ENCODE measurements around the gene GPR17. TPM values are rescaled to one million over a fixed set of nuclear protein-coding genes. Genes with fewer than 3 reads are reported as not detected.

Gene GPR17
- total and polyA plus RNA-seq, 2 experiments from 2014 or later: not detected

DNA sequence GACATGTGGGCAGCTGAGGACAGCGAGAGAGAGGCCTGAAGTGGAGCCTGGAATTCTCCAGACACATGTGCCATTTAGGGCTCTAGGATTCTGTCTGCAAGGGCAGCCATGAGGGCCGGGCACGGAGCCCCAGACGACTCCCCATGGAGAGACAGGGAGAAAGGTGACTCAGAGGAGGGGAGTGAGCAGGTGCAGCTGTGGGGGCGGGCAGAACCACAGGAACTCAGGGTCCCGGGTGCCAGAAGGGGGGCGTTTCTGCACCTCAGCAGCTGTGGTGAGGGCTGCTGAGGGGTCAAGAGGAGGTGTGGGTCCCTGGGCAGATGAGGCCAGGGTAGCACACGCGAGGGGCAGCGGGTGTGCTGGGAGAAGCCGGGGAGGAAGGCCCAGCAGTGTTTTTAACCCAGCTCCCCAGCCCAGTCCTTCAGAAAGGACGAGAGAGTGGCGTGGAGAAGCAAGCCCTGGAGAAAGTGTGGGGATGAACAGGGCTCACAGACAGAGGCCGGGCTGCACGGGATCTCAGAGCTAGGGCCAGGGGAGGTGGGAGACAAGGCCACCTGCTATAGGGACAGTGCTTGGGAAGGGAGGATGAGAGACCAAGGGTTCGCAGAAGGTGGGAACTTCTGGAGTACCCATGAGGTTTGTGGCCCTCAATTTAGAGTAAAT is 7.6 kb downstream of the GPR17 start:
- Histone ChIP-seq H3K9me2 (ENCODE audit: insufficient read depth) (no peaks in the 10 kb centered on the region), H4K20me1 (replicated peaks; ENCODE audit: insufficient read depth) (no peaks in the 10 kb centered on the region; the same call in 1 of the 2 replicates), H2AFZ (no peak overlapping the region), H3K4me3 (no peak overlapping the region), H3F3A (replicated peaks; ENCODE audit: low read depth) (no peaks in the 10 kb centered on the region), H3K4me2 (no peak overlapping the region), H3K27ac (ENCODE audit: low read depth) (no peak overlapping the region), H3K4me1 (ENCODE audit: insufficient read depth) (no peaks in the 10 kb centered on the region), H3K27me3 (ENCODE audit: insufficient read depth) (no peaks in the 10 kb centered on the region), H3K79me2 (replicated peaks; ENCODE audit: insufficient read depth) (no peaks in the 10 kb centered on the region), H3K36me3 (ENCODE audit: insufficient read depth) (no peaks in the 10 kb centered on the region)
- TF ChIP-seq, protein P1, sequence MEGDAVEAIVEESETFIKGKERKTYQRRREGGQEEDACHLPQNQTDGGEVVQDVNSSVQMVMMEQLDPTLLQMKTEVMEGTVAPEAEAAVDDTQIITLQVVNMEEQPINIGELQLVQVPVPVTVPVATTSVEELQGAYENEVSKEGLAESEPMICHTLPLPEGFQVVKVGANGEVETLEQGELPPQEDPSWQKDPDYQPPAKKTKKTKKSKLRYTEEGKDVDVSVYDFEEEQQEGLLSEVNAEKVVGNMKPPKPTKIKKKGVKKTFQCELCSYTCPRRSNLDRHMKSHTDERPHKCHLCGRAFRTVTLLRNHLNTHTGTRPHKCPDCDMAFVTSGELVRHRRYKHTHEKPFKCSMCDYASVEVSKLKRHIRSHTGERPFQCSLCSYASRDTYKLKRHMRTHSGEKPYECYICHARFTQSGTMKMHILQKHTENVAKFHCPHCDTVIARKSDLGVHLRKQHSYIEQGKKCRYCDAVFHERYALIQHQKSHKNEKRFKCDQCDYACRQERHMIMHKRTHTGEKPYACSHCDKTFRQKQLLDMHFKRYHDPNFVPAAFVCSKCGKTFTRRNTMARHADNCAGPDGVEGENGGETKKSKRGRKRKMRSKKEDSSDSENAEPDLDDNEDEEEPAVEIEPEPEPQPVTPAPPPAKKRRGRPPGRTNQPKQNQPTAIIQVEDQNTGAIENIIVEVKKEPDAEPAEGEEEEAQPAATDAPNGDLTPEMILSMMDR (conservative IDR thresholded peaks at IDR 0.05; ENCODE audit: low read depth in 2 of 2): no peak
- TF ChIP-seq CREB1 (CRISPR knock-in tag; IDR thresholded peaks at IDR 0.05; ENCODE audit: low read depth) (no peak), POLR2AphosphoS5 (IDR thresholded peaks at IDR 0.05; ENCODE audit: low read depth) (no peak), EZH2 (IDR thresholded peaks at IDR 0.05; ENCODE audit: low read depth, unreplicated experiment) (no peak), EZH2phosphoT487 (IDR thresholded peaks at IDR 0.05; ENCODE audit: unreplicated experiment) (no peak), NANOG (IDR thresholded peaks at IDR 0.05; ENCODE audit: borderline replicate concordance) (no peak), STAT1 (IDR thresholded peaks at IDR 0.05; ENCODE audit: unreplicated experiment) (no peak), JUNB (IDR thresholded peaks at IDR 0.05; ENCODE audit: unreplicated experiment) (no peak), ZNF114 (CRISPR knock-in tag; IDR thresholded peaks at IDR 0.05) (no peak), ZNF331 (CRISPR knock-in tag; IDR thresholded peaks at IDR 0.05; ENCODE audit: low read depth) (no peak)
- TF ChIP-seq, protein P2, sequence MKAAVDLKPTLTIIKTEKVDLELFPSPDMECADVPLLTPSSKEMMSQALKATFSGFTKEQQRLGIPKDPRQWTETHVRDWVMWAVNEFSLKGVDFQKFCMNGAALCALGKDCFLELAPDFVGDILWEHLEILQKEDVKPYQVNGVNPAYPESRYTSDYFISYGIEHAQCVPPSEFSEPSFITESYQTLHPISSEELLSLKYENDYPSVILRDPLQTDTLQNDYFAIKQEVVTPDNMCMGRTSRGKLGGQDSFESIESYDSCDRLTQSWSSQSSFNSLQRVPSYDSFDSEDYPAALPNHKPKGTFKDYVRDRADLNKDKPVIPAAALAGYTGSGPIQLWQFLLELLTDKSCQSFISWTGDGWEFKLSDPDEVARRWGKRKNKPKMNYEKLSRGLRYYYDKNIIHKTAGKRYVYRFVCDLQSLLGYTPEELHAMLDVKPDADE (IDR thresholded peaks at IDR 0.05): no peak
- TF ChIP-seq, protein P3, sequence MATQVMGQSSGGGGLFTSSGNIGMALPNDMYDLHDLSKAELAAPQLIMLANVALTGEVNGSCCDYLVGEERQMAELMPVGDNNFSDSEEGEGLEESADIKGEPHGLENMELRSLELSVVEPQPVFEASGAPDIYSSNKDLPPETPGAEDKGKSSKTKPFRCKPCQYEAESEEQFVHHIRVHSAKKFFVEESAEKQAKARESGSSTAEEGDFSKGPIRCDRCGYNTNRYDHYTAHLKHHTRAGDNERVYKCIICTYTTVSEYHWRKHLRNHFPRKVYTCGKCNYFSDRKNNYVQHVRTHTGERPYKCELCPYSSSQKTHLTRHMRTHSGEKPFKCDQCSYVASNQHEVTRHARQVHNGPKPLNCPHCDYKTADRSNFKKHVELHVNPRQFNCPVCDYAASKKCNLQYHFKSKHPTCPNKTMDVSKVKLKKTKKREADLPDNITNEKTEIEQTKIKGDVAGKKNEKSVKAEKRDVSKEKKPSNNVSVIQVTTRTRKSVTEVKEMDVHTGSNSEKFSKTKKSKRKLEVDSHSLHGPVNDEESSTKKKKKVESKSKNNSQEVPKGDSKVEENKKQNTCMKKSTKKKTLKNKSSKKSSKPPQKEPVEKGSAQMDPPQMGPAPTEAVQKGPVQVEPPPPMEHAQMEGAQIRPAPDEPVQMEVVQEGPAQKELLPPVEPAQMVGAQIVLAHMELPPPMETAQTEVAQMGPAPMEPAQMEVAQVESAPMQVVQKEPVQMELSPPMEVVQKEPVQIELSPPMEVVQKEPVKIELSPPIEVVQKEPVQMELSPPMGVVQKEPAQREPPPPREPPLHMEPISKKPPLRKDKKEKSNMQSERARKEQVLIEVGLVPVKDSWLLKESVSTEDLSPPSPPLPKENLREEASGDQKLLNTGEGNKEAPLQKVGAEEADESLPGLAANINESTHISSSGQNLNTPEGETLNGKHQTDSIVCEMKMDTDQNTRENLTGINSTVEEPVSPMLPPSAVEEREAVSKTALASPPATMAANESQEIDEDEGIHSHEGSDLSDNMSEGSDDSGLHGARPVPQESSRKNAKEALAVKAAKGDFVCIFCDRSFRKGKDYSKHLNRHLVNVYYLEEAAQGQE (IDR thresholded peaks at IDR 0.05; ENCODE audit: unreplicated experiment): no peak
- TF ChIP-seq, protein P4, sequence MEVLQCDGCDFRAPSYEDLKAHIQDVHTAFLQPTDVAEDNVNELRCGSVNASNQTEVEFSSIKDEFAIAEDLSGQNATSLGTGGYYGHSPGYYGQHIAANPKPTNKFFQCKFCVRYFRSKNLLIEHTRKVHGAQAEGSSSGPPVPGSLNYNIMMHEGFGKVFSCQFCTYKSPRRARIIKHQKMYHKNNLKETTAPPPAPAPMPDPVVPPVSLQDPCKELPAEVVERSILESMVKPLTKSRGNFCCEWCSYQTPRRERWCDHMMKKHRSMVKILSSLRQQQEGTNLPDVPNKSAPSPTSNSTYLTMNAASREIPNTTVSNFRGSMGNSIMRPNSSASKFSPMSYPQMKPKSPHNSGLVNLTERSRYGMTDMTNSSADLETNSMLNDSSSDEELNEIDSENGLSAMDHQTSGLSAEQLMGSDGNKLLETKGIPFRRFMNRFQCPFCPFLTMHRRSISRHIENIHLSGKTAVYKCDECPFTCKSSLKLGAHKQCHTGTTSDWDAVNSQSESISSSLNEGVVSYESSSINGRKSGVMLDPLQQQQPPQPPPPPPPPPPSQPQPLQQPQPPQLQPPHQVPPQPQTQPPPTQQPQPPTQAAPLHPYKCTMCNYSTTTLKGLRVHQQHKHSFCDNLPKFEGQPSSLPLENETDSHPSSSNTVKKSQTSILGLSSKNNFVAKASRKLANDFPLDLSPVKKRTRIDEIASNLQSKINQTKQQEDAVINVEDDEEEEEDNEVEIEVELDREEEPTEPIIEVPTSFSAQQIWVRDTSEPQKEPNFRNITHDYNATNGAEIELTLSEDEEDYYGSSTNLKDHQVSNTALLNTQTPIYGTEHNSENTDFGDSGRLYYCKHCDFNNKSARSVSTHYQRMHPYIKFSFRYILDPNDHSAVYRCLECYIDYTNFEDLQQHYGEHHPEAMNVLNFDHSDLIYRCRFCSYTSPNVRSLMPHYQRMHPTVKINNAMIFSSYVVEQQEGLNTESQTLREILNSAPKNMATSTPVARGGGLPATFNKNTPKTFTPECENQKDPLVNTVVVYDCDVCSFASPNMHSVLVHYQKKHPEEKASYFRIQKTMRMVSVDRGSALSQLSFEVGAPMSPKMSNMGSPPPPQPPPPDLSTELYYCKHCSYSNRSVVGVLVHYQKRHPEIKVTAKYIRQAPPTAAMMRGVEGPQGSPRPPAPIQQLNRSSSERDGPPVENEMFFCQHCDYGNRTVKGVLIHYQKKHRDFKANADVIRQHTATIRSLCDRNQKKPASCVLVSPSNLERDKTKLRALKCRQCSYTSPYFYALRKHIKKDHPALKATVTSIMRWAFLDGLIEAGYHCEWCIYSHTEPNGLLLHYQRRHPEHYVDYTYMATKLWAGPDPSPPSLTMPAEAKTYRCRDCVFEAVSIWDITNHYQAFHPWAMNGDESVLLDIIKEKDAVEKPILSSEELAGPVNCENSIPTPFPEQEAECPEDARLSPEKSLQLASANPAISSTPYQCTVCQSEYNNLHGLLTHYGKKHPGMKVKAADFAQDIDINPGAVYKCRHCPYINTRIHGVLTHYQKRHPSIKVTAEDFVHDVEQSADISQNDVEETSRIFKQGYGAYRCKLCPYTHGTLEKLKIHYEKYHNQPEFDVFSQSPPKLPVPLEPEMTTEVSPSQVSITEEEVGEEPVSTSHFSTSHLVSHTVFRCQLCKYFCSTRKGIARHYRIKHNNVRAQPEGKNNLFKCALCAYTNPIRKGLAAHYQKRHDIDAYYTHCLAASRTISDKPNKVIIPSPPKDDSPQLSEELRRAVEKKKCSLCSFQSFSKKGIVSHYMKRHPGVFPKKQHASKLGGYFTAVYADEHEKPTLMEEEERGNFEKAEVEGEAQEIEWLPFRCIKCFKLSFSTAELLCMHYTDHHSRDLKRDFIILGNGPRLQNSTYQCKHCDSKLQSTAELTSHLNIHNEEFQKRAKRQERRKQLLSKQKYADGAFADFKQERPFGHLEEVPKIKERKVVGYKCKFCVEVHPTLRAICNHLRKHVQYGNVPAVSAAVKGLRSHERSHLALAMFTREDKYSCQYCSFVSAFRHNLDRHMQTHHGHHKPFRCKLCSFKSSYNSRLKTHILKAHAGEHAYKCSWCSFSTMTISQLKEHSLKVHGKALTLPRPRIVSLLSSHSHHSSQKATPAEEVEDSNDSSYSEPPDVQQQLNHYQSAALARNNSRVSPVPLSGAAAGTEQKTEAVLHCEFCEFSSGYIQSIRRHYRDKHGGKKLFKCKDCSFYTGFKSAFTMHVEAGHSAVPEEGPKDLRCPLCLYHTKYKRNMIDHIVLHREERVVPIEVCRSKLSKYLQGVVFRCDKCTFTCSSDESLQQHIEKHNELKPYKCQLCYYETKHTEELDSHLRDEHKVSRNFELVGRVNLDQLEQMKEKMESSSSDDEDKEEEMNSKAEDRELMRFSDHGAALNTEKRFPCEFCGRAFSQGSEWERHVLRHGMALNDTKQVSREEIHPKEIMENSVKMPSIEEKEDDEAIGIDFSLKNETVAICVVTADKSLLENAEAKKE (CRISPR knock-in tag; IDR thresholded peaks at IDR 0.05): no peak
- Mint-ChIP-seq H3K4me1 (peaks cover 8% of the 10 kb centered on the region), H3K27ac (no peak overlapping the region), H3K9me3 (no peaks in the 10 kb centered on the region), H3K4me3 (no peak overlapping the region), H3K27me3 (ENCODE audit: insufficient read depth, low read depth, poor library complexity) (peaks cover 22% of the 10 kb centered on the region), H3K36me3 (ENCODE audit: low read depth) (no peaks in the 10 kb centered on the region; the same call in 2 of the 3 replicates)
- ATAC-seq (no peak), DNase-seq (ENCODE audit: low spot score) (no peak)

All from GM23338 (cell line).